ENCODE measurements around the gene CECR2. TPM values are rescaled to one million over a fixed set of nuclear protein-coding genes. Genes with fewer than 3 reads are reported as not detected.
"Not testable (repeated sequence)": the region's sequence is repeated elsewhere in the genome, so short reads cannot be mapped to it uniquely, and the experiment has no call there.

CECR2 gene
- total and polyA plus RNA-seq, 9 donors = 0.87 to 6.7 (median 1.4) TPM

DNA sequence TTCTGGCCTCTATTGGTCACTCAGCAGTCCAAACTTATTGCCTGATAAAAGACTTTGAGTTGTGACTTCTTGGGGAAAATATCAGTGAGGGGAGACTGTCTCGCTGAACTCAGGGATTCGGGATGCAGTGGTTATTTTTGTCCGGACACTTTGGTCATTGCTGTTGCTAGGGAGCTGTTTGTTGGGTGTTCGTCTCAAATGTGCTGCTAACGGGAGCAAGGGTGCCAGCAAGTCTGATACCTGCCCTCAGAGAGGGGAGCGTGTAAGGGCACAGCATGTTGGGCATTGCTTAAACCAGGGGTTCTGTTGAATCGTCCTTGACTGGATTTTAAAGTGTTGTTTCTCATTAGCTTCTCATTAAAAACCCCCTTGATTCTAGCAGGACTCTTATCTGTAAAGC is 144.8 kb downstream of the CECR2 start:
- H3K4me1 ChIP-seq (ENCODE audit: insufficient read depth) = no peaks in the 10 kb centered on the region
- no peak overlapping the region for H3K4me3 ChIP-seq
- TF ChIP-seq POLR2A (IDR thresholded peaks at IDR 0.05) (no peak), EP300 (IDR thresholded peaks at IDR 0.05) (no peak)
- TF ChIP-seq, protein P1, sequence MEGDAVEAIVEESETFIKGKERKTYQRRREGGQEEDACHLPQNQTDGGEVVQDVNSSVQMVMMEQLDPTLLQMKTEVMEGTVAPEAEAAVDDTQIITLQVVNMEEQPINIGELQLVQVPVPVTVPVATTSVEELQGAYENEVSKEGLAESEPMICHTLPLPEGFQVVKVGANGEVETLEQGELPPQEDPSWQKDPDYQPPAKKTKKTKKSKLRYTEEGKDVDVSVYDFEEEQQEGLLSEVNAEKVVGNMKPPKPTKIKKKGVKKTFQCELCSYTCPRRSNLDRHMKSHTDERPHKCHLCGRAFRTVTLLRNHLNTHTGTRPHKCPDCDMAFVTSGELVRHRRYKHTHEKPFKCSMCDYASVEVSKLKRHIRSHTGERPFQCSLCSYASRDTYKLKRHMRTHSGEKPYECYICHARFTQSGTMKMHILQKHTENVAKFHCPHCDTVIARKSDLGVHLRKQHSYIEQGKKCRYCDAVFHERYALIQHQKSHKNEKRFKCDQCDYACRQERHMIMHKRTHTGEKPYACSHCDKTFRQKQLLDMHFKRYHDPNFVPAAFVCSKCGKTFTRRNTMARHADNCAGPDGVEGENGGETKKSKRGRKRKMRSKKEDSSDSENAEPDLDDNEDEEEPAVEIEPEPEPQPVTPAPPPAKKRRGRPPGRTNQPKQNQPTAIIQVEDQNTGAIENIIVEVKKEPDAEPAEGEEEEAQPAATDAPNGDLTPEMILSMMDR (IDR thresholded peaks at IDR 0.05) = no peak
- no peak overlapping the region for H3K27ac ChIP-seq
- no peaks in the 10 kb centered on the region for H3K36me3 ChIP-seq
- 71 to 80% (median 76%) methylated on average over 7 of the region's 7 CpGs for WGBS, 3 donors
- intact Hi-C loops (cut with DNase I) = no loop called here
- no peak for DNase-seq
- H3K27me3 ChIP-seq = no peaks in the 10 kb centered on the region
- H3K9me3 ChIP-seq = no peaks in the 10 kb centered on the region

DNA sequence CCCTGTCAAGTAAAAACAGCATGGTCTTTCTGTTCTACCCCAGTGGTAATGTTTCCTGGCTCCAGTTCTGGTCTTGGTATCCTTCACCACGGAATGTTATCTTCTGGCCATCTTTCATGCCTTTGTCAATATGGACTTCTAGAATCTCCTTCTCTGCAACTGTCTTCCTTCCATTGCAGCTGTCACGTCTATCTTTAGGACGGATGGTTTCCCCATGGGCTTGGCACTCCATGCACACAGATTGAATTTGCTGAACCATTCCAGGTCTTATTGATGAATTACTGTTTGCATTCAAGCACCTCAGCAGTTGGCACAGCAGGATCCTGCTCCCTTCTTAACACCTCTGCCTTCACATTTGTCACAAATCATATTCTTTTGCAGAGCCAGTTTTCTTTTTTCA is 149.1 kb downstream of the CECR2 start:
- H3K4me3 ChIP-seq = no peak overlapping the region
- 60 to 85% (median 68%) methylated on average over 3 of the region's 3 CpGs for WGBS, 3 donors
- no peaks in the 10 kb centered on the region for H3K9me3 ChIP-seq
- H3K27me3 ChIP-seq = no peaks in the 10 kb centered on the region
- TF ChIP-seq, protein P1 (IDR thresholded peaks at IDR 0.05) = no peak
- no peak for TF ChIP-seq EP300 (IDR thresholded peaks at IDR 0.05)
- no peak for DNase-seq
- no peaks in the 10 kb centered on the region for H3K36me3 ChIP-seq
- no peak overlapping the region for H3K27ac ChIP-seq
- H3K4me1 ChIP-seq (ENCODE audit: insufficient read depth) = no peaks in the 10 kb centered on the region
- intact Hi-C loops (cut with DNase I) = no loop called here

DNA sequence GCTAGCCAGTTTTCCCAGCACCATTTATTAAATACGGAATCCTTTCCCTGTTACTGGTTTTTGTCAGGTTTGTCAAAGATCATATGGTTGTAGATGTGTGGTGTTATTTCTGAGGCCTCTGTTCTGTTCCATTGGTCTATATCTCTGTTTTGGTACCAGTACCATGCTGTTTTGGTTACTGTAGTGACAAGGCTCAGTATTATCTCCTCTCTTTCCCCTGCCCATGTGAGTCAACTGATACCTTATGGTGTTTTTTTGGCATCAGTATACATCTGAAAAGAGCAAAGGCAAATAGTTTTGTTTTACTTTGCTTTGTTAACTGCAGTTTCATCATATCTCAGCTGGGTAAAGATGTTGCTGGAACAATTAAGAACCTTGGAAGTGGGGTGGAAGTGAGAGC is 152.7 kb downstream of the CECR2 start:
- 90 to 100% (median 96%) methylated on average over 1 of the region's 1 CpG for WGBS, 3 donors
- intact Hi-C loops (cut with DNase I); H3K36me3 ChIP-seq; H3K4me1 ChIP-seq (ENCODE audit: insufficient read depth); H3K9me3 ChIP-seq; H3K27ac ChIP-seq; H3K4me3 ChIP-seq; H3K27me3 ChIP-seq; DNase-seq: not testable (repeated sequence)

DNA sequence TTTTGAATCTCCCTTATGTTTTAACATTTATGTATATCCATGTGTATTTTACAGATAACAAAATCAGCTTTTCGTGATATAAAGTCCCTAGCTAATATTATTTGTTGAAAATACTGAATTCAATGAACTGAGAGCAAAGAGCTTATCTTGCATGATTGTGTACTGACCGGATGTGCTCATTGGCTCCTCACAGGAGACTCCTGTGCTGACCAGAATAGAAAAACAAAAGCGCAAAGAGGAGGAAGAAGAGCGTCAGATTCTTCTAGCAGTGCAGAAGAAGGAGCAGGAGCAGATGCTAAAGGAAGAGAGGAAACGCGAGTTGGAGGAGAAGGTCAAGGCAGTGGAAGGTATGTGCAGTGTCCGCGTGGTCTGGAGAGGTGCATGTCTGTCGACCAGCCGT is 154.7 kb downstream of the CECR2 start:
- 62 to 80% (median 75%) methylated on average over 10 of the region's 10 CpGs for WGBS, 3 donors

DNA sequence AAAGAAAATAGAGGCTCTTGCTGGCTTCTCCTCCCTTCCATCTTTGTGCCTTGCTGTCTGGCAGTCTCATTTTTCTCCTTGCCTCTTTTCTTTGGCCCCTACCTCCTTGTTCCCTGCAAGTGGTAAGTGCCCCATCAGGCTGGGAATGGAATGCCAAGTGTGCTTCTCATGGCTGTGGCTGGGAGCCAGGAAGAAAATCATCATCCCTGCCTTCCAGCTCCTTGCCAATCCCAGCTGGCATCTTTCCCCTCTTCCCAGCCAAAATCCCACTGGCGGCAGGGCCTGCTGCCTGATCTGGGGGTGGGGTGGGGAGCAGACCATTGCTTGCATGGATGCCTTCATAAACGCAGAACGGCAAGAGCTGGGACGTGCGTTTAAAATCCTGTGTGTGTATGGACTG is 167.0 kb downstream of the CECR2 start:
- 66 to 75% (median 68%) methylated on average over 5 of the region's 5 CpGs for WGBS, 3 donors
- TF ChIP-seq EP300 (IDR thresholded peaks at IDR 0.05) = no peak
- TF ChIP-seq, protein P1 (IDR thresholded peaks at IDR 0.05) = no peak
- no peak for TF ChIP-seq POLR2A (IDR thresholded peaks at IDR 0.05)
- H3K27ac ChIP-seq = no peak overlapping the region

More for the DNA sequence above, 154.7 kb downstream of the CECR2 start:
- intact Hi-C loops (cut with DNase I) = no loop called here
- Histone ChIP-seq H3K36me3 (no peaks in the 10 kb centered on the region), H3K27me3 (no peaks in the 10 kb centered on the region), H3K9me3 (no peaks in the 10 kb centered on the region), H3K4me3 (no peak overlapping the region), H3K27ac (no peak overlapping the region), H3K4me1 (ENCODE audit: insufficient read depth) (no peaks in the 10 kb centered on the region)
- no peak for TF ChIP-seq EP300 (IDR thresholded peaks at IDR 0.05)
- TF ChIP-seq, protein P1 (IDR thresholded peaks at IDR 0.05) = no peak
- TF ChIP-seq POLR2A (IDR thresholded peaks at IDR 0.05) = no peak
- no peak for DNase-seq

More for the DNA sequence above, 167.0 kb downstream of the CECR2 start:
- DNase-seq = no peak
- Histone ChIP-seq H3K4me1 (ENCODE audit: insufficient read depth) (no peaks in the 10 kb centered on the region), H3K4me3 (no peak overlapping the region), H3K9me3 (no peaks in the 10 kb centered on the region), H3K36me3 (no peaks in the 10 kb centered on the region), H3K27me3 (no peaks in the 10 kb centered on the region)
- intact Hi-C loops (cut with DNase I) = no loop called here
